ENCODE measurements around the gene CCL24.
"Not testable (repeated sequence)": the region's sequence is repeated elsewhere in the genome, so short reads cannot be mapped to it uniquely, and the experiment has no call there.

CCL24 gene

DNA sequence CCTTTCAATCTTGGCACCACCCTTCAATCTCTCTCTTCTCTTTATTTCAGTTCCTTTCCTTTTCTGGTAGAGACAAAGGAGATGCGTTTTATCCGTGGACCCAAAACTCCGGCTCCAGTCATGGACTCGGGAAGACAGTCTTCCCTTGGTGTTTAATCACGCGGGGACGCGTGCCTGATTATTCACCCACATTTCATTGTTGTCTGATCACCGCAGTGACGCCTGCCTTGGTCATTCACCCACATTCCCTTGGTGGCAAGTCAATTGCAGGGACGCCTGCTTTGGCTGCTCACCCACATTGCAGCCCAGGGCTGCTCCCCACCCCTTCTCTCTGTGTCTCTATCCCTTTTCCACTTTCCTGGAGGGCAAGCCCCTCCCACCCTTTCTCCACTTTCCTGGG, 34.1 kb downstream of the CCL24 start:
- not testable (repeated sequence) for DNase-seq

DNA sequence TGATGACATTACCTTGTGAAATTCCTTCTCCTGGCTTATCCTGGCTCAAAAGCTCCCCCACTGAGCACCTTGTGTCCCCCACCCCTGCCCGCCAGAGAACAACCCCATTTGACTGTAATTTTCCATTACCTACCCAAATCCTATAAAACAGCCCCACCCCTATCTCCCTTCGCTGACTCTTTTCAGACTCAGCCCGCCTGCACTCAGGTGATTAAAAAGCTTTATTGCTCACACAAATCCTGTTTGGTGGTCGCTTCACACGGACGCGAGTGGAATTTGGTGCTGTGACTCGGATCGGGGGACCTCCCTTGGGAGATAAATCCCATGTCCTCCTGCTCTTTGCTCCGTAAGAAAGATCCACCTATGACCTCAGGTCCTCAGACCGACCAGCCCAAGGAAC, 34.6 kb downstream of the CCL24 start:
- DNase-seq: not testable (repeated sequence)

DNA sequence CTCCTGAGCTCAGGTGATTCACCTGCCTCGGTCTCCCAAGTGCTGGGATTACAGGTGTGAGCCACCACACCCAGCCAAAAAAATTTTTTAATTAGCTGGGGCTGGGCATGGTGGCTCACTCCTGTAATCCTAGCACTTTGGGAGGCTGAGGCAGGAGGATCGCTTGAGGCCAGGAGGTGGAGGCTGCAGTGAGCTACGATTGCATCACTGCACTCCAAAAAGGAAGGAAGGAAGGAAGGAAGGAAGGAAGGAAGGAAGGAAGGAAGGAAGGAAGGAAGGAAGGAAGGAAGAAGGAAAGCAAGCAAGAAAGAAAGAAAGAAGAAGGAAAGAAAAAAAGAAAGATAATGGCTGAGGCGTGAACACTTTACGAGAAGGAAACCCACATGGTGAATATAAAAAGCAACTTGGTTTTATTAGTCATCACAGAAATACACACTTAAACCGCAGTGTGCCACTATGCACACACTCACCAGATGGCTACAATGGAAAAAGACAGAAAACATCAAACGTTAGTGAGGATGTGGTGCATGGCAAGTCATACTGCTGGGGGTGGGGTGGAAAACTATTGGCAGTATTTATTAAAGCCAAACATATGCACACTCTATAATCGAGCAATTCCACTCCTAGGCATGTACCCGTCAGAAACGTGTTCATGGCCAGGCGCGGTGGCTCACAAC, 37.2 kb downstream of the CCL24 start:
- peak in 1 of 2 experiments; percentile 24 for DNase-seq

DNA sequence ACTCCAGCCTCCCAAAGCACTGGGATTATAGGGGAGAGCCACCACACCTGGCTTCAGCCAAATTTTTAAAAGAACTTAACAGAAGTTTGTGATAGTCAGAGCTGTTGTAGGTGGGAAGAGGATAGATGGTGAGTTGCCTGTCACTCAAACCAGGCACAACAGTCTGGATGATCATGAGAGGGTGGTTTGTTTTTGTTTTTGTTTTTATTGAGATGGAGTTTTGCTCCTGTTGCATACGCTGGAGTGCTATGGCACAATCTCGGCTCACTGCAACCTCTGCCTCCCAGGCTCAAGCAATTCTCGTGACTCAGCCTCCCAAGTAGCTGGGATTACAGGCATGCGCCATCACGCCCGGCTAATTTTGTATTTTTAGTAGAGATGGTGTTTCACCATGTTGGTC, 39.6 kb downstream of the CCL24 start:
- not testable (repeated sequence) for DNase-seq

DNA sequence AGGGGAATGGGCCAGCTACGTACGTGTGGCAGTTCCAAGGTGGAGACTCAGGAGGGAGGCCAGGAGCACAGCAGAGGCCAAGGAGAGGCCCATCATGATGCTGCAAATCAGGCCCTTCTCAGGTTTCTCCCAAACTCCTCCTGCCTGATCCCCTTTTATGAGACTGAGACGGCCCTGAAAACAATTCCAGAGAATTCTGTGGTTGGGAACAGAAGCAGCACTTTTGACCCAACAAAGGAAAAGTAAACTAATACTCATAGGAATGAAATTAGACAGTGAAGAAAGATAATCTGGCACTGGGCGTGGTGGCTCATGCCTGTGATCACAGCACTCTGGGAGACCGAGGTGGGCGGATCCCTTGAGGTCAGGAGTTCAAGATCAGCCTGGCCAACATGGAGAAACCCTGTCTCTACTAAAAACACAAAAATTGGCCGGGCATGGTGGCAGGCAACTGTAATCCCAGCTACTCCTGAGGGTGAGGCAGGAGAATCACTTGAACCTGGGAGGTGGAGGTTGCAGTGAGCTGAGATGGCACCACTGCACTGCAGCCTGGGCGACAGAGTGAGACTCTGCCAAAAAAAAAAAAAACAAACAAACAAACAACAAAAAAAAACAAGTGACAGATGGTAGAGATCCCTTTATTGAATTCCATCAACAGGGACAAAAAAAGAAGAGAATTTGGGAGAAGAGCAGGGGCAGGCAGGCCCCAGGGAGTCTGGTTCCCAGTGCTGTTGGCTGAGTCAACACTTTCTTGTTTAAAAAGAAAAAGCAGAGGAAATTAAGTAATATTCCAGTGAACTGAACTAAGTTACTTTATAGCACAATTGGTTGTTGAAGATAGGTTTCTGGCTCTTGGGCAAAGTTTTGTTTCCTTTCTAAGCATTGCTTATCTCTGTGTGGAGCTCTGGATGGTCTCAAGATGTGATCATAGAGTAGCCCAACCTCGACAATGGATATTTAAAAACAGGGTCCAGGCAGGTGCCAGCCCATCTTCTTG, 41.2 kb downstream of the CCL24 start, which contains the start of gene CCL26:
Gene CCL26 (minus strand): TSS at position 131 of the 997 bp plus-strand sequence. CDS start 35 bp downstream, at position 96.
- no peak for DNase-seq

DNA sequence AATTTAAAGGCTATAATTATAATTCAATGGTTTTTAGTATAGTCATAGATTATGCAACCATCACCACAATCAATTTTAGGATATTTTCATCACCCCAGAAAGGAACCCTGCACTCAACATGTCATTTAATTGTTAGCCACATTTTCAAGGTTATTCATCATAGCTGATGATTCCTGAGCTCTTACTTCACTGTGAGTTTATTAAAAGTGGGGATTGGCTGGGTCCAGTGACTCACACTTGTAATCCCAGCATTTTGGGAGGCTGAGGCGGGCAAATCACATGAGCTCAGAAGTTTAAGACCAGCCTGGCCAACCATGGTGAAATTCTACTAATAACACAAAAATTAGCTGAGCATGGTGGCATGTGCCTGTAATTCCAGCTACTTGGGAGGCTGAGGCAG, 42.4 kb downstream of the CCL24 start:
- DNase-seq: no peak

DNA sequence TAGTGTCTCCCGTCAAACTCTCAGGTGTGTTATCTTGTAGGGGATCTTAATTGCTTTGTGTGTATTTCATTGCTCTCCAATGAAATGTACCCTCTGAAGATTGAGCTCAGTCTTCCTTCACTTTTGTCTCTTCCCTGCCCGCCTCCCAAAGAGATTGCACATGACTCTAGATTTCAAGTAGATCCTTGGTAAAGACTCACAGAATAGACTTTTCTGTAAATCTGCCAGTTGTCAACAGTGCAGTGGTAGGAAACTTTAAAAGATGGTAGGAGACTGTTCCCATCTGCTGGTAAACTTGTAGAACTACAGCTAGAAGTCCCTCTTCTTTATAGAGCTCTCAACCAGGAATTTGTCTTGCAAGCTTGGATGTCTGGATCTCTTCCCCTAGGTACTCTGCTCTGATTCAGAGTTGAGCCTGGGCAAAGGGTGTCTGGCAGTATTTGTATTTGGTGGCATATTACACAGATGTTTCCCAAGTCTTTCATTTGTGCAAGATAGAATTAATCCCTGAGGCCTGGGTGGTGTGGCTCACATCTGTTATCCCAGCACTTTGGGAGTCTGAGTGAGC, 51.2 kb downstream of the CCL24 start:
- DNase-seq: peak in 1 of 2 experiments; percentile 69

DNA sequence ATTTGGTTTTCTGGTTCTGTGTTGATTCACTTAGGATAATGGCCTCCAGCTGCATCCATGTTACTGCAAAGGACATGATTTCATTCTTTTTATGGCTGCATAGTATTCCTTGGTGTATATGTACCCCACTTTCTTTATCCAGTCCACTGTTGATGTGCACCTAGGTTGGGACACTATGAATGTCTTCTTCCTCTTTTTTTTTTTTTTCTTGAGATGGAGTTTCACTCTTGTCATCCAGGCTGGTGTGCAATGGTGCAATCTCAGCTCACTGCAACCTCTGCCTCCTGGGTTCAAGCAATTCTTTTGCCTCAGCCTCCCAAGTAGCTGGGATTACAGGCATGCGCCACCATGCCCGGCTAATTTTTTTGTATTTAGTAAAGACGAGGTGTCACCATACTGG, 51.8 kb downstream of the CCL24 start:
- DNase-seq: not testable (repeated sequence)

All from NCI-H524 (cell line).